HepG2 (cell line): ENCODE data around the gene ACP2.
A peak's percentile ranks its signal among the peaks of the same experiment; 100 is the strongest.

Source experiments
- CEBPB ChIP-seq: IDR thresholded peaks from 2 replicates; pipeline ENCODE4 v1.6.1; 2011; ENCODE audit warnings: low read depth, low read length, improper control_type of control experiment, borderline replicate concordance
- CREM ChIP-seq, 2 experiments: sonication (generic) in 1 of 2; formaldehyde crosslinking in 1 of 2; IDR thresholded peaks; 2 replicates each; pipeline versions ENCODE4 v1.4.0 to v1.6.1; 2016 to 2020; ENCODE audit warnings: antibody characterized with exemption in 1 of 2, mild to moderate bottlenecking in 1 of 2, missing genetic modification reagents in 1 of 2
- CTCF ChIP-seq: sonication (generic); formaldehyde crosslinking; IDR thresholded peaks from 2 replicates; pipeline ENCODE4 v1.5.0; 2020; ENCODE audit warnings: mild to moderate bottlenecking, missing genetic modification reagents, moderate library complexity
- ERF ChIP-seq: IDR thresholded peaks from 2 replicates; pipeline ENCODE4 v1.6.1; 2018; ENCODE audit warnings: missing biosample characterization, missing genetic modification reagents
- EZH2 ChIP-seq: conservative IDR thresholded peaks from 2 replicates; pipeline ENCODE4 v1.6.1; 2012; ENCODE audit warnings: mild to moderate bottlenecking, low read depth, low read length, moderate library complexity
- MAX ChIP-seq: IDR thresholded peaks from 2 replicates; pipeline ENCODE4 v1.6.1; 2012; ENCODE audit warnings: inconsistent platforms
- PBX3 ChIP-seq: sonication (generic); formaldehyde crosslinking; IDR thresholded peaks from 2 replicates; pipeline ENCODE4 v1.8.1; 2023; ENCODE audit warnings: missing genetic modification reagents, inconsistent platforms, borderline replicate concordance
- ZBTB40 ChIP-seq, 2 experiments: fragments of 450-650 bp in 1 of 2; sonication (generic) in 1 of 2; formaldehyde crosslinking in 1 of 2; IDR thresholded peaks; 2 replicates each; pipeline versions ENCODE4 v1.6.1 to v1.8.0; 2016 to 2022; ENCODE audit warnings: antibody characterized with exemption in 1 of 2, mild to moderate bottlenecking in 1 of 2, missing genetic modification reagents in 1 of 2
- ZNF143 ChIP-seq: sonication (generic); formaldehyde crosslinking; IDR thresholded peaks from 2 replicates; pipeline ENCODE4 v1.4.0; 2020; ENCODE audit warnings: missing genetic modification reagents
- ZNF274 ChIP-seq: sonication (generic); formaldehyde crosslinking; IDR thresholded peaks from 2 replicates; pipeline ENCODE4 v1.5.1; 2020; ENCODE audit warnings: mild to moderate bottlenecking, missing genetic modification reagents

- peak; percentile 89 for TF ChIP-seq ZNF143 (CRISPR knock-in tag)
- TF ChIP-seq ERF, result no peak; the same call in 1 of the 2 replicates
- TF ChIP-seq CTCF (CRISPR knock-in tag), result peak; percentile 15
- no peak for TF ChIP-seq ZBTB40 (IDR thresholded peaks at IDR 0.05)
- no peak for TF ChIP-seq ZBTB40 (CRISPR knock-in tag; IDR thresholded peaks at IDR 0.05)
- no peak for TF ChIP-seq PBX3 (CRISPR knock-in tag)
- TF ChIP-seq CEBPB, result no peak
- peak; percentile 64 for TF ChIP-seq MAX
- TF ChIP-seq ZNF274 (CRISPR knock-in tag), result peak; percentile 20; the same call in 1 of the 2 replicates
- no peak for TF ChIP-seq EZH2
- TF ChIP-seq CREM (IDR thresholded peaks at IDR 0.05), result peak; percentile 35; the same call in 1 of the 2 replicates
- no peak for TF ChIP-seq CREM (CRISPR knock-in tag; IDR thresholded peaks at IDR 0.05)
Measured at GRCh38 chr11:47269002-47269828, 20.6 kb upstream of the ACP2 start.
